HepG2 (cell line): ENCODE data around the gene CENPE. TPM values are rescaled to one million over a fixed set of nuclear protein-coding genes. Genes with fewer than 3 reads are reported as not detected.

ENCODE experiments used
- AFF4 ChIP-seq: sonication (generic); formaldehyde crosslinking; IDR thresholded peaks from 2 replicates; pipeline ENCODE4 v1.4.0; 2020; ENCODE audit warnings: missing genetic modification reagents
- FOXA1 ChIP-seq, 2 experiments: fragments of 450-650 bp in 1 of 2; sonication (generic) in 1 of 2; formaldehyde crosslinking in 1 of 2; IDR thresholded peaks; 2 replicates each; pipeline versions ENCODE4 v1.4.0 to v1.6.1; 2016 to 2020; ENCODE audit warnings: missing genetic modification reagents in 1 of 2
- FOXA3 ChIP-seq: IDR thresholded peaks from 2 replicates; pipeline ENCODE4 v1.6.1; 2016; ENCODE audit warnings: missing genetic modification reagents, missing compliant biosample characterization
- HOXA5 ChIP-seq: sonication (generic); formaldehyde crosslinking; IDR thresholded peaks from 2 replicates; pipeline ENCODE4 v1.4.0; 2020; ENCODE audit warnings: missing genetic modification reagents
- IRX3 ChIP-seq: sonication (generic); formaldehyde crosslinking; IDR thresholded peaks from 2 replicates; pipeline ENCODE4 v1.8.1; 2023; ENCODE audit warnings: mild to moderate bottlenecking, low read depth, missing genetic modification reagents, borderline replicate concordance
- MYNN ChIP-seq: sonication (generic); formaldehyde crosslinking; IDR thresholded peaks from 2 replicates; pipeline ENCODE4 v1.4.0; 2020; ENCODE audit warnings: mild to moderate bottlenecking, low read depth, missing genetic modification reagents
- MZF1 ChIP-seq: sonication (generic); formaldehyde crosslinking; IDR thresholded peaks from 2 replicates; pipeline ENCODE4 v1.8.1; 2023; ENCODE audit warnings: mild to moderate bottlenecking, missing genetic modification reagents, borderline replicate concordance
- POLR2AphosphoS5 ChIP-seq: IDR thresholded peaks from 2 replicates; pipeline ENCODE4 v1.6.1; 2012; ENCODE audit warnings: low read depth, low read length
- SMYD3 ChIP-seq: sonication (generic); formaldehyde crosslinking; IDR thresholded peaks from 2 replicates; pipeline ENCODE4 v1.8.1; 2023; ENCODE audit warnings: mild to moderate bottlenecking, missing genetic modification reagents
- STAT5B ChIP-seq: sonication (generic); formaldehyde crosslinking; IDR thresholded peaks from 2 replicates; pipeline ENCODE4 v1.4.0; 2020; ENCODE audit warnings: missing genetic modification reagents
- TEAD2 ChIP-seq: sonication (generic); formaldehyde crosslinking; IDR thresholded peaks from 2 replicates; pipeline ENCODE4 v1.9.0; 2021; ENCODE audit warnings: missing genetic modification reagents
- XRCC5 ChIP-seq: fragments of 200-400 bp; formaldehyde crosslinking; optimal IDR thresholded peaks from 2 replicates; pipeline ENCODE3; 2017; ENCODE audit warnings: mild to moderate bottlenecking, low read length
- ZBTB38 ChIP-seq: sonication (generic); formaldehyde crosslinking; IDR thresholded peaks from 2 replicates; pipeline ENCODE4 v1.5.1; 2020; ENCODE audit warnings: mild to moderate bottlenecking, missing genetic modification reagents
- ZFP1 ChIP-seq: IDR thresholded peaks from 2 replicates; pipeline ENCODE4 v1.6.1; 2016
- ZNF282 ChIP-seq: fragments of 450-650 bp; IDR thresholded peaks from 2 replicates; pipeline ENCODE4 v1.6.1; 2018; ENCODE audit not compliant: partially characterized antibody
- ZNF329 ChIP-seq: sonication (generic); formaldehyde crosslinking; IDR thresholded peaks from 2 replicates; pipeline ENCODE4 v1.9.0; 2021; ENCODE audit warnings: low read depth, mild to moderate bottlenecking, missing genetic modification reagents
- ZNF335 ChIP-seq: sonication (generic); formaldehyde crosslinking; IDR thresholded peaks from 2 replicates; pipeline ENCODE4 v1.4.0; 2020; ENCODE audit warnings: missing genetic modification reagents
- ZNF703 ChIP-seq: sonication (generic); formaldehyde crosslinking; IDR thresholded peaks from 2 replicates; pipeline ENCODE4 v1.5.1; 2020; ENCODE audit warnings: missing genetic modification reagents, mild to moderate bottlenecking, moderate library complexity, borderline replicate concordance
- ZNF772 ChIP-seq: sonication (generic); formaldehyde crosslinking; IDR thresholded peaks from 2 replicates; pipeline ENCODE4 v1.5.0; 2020; ENCODE audit warnings: mild to moderate bottlenecking, missing genetic modification reagents
- polyA plus RNA-seq, 8 experiments: library from polyadenylated mRNA; depleted of rRNA in 3 of 8; stranded (reverse) in 7 of 8; unstranded in 1 of 8; fragments of >200 nt; fragmentation: Illumina TruSeq in 4 of 8; extraction: Trizol in 4 of 8; gene quantifications; 2 replicates each; pipeline versions ENCODE4 v1.2.1 to v1.2.3, GENCODE V29; 2011 to 2016; ENCODE audit warnings: low read depth in 4 of 8, missing spikeins in 1 of 8, mixed read lengths in 1 of 8; ENCODE audit not compliant: insufficient read depth in 1 of 8
- total RNA-seq, 5 experiments: library from RNA; depleted of rRNA; stranded (reverse); fragments of >200 nt; fragmentation: Illumina TruSeq; extraction: Trizol; gene quantifications; 2 replicates each; pipeline ENCODE4 v1.2.3, GENCODE V29; 2016; ENCODE audit warnings: low read depth in 1 of 5
- TF ChIP-seq, protein P1 (sequence below): sonication (generic); formaldehyde crosslinking; IDR thresholded peaks from 2 replicates; pipeline ENCODE4 v1.9.0; 2021; ENCODE audit warnings: missing genetic modification reagents, borderline replicate concordance
- TF ChIP-seq, protein P2 (sequence below): sonication (generic); formaldehyde crosslinking; IDR thresholded peaks from 2 replicates; pipeline ENCODE4 v1.4.0; 2020; ENCODE audit warnings: missing genetic modification reagents, borderline replicate concordance

CENPE gene
- total and polyA plus RNA-seq, 2 of the 13 experiments (the other 11 are each of a cell fraction or from before 2014, with no cell fraction given), result 2.1 to 19.8 TPM

GRCh38 chr4:103075894-103076746, 122.0 kb downstream of the CENPE start (continued):
- TF ChIP-seq, protein P1, sequence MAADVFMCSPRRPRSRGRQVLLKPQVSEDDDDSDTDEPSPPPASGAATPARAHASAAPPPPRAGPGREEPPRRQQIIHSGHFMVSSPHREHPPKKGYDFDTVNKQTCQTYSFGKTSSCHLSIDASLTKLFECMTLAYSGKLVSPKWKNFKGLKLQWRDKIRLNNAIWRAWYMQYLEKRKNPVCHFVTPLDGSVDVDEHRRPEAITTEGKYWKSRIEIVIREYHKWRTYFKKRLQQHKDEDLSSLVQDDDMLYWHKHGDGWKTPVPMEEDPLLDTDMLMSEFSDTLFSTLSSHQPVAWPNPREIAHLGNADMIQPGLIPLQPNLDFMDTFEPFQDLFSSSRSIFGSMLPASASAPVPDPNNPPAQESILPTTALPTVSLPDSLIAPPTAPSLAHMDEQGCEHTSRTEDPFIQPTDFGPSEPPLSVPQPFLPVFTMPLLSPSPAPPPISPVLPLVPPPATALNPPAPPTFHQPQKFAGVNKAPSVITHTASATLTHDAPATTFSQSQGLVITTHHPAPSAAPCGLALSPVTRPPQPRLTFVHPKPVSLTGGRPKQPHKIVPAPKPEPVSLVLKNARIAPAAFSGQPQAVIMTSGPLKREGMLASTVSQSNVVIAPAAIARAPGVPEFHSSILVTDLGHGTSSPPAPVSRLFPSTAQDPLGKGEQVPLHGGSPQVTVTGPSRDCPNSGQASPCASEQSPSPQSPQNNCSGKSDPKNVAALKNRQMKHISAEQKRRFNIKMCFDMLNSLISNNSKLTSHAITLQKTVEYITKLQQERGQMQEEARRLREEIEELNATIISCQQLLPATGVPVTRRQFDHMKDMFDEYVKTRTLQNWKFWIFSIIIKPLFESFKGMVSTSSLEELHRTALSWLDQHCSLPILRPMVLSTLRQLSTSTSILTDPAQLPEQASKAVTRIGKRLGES, result peak; percentile 21; the same call in 1 of the 2 replicates
- TF ChIP-seq ZNF772 (CRISPR knock-in tag) (peak; percentile 48; the same call in 1 of the 2 replicates), IRX3 (CRISPR knock-in tag) (peak; percentile 21; the same call in 1 of the 2 replicates), ZNF282 (no peak), ZFP1 (CRISPR knock-in tag) (no peak), FOXA1 (IDR thresholded peaks at IDR 0.05) (no peak), FOXA1 (CRISPR knock-in tag; IDR thresholded peaks at IDR 0.05) (no peak; the same call in 1 of the 2 replicates), MZF1 (CRISPR knock-in tag) (no peak), ZNF703 (CRISPR knock-in tag) (no peak), ZNF335 (no peak), HOXA5 (CRISPR knock-in tag) (peak; percentile 77; the same call in 1 of the 2 replicates), ZNF329 (CRISPR knock-in tag) (peak; percentile 69; the same call in 1 of the 2 replicates), XRCC5 (no peak), TEAD2 (no peak), FOXA3 (CRISPR knock-in tag) (no peak), STAT5B (CRISPR knock-in tag) (no peak), POLR2AphosphoS5 (no peak; the same call in 1 of the 2 replicates), AFF4 (CRISPR knock-in tag) (no peak), ZBTB38 (CRISPR knock-in tag) (no peak; the same call in 1 of the 2 replicates), MYNN (0 out of 2 replicates have a peak, but pooled peaks have one; percentile 29), SMYD3 (CRISPR knock-in tag) (no peak)
- TF ChIP-seq, protein P2, sequence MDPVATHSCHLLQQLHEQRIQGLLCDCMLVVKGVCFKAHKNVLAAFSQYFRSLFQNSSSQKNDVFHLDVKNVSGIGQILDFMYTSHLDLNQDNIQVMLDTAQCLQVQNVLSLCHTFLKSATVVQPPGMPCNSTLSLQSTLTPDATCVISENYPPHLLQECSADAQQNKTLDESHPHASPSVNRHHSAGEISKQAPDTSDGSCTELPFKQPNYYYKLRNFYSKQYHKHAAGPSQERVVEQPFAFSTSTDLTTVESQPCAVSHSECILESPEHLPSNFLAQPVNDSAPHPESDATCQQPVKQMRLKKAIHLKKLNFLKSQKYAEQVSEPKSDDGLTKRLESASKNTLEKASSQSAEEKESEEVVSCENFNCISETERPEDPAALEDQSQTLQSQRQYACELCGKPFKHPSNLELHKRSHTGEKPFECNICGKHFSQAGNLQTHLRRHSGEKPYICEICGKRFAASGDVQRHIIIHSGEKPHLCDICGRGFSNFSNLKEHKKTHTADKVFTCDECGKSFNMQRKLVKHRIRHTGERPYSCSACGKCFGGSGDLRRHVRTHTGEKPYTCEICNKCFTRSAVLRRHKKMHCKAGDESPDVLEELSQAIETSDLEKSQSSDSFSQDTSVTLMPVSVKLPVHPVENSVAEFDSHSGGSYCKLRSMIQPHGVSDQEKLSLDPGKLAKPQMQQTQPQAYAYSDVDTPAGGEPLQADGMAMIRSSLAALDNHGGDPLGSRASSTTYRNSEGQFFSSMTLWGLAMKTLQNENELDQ (CRISPR knock-in tag), result no peak
